Fibroblast of peridontal ligament (primary cell): Measurements from ENCODE around the gene GABBR1.

Source experiments
- DNase-seq: peaks from one replicate; pipeline ENCODE4 v3.0.0-alpha.2; 2010; ENCODE audit errors: extremely low read depth

Gene GABBR1

DNA sequence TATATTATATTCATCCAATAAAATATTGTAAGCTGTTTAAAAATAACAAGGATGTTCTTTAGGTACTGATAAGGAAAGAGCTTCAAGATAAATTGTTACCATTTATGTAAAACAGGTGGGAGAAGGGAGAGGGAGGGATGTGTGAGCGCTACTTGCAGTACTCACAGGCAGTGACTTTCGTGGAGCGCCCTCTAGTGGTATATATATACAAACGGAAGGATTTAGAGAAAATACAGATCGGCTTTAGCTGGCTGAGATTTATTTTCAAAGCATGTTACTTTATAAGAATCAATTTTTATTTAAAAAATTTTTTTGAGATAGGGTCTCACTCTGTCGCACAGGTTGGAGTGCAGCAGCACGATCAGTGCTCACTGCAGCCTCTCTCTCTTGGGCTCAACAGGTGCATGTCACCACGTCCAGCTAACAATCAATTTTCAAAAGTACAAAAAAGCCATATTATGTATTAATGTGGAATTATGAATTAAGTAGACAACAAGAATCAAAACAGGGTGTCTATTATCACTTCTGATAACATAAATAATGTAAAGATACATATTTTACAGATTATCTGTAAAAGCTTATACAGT lies 20.6 kb upstream of the GABBR1 start:
- DNase-seq = peak; percentile 80

GRCh38 chr6:29652198-29652584 lies 19.2 kb upstream of the GABBR1 start:
- DNase-seq = no peak

- peak; percentile 54 for DNase-seq
These were observed 18.6 kb upstream of the GABBR1 start for GRCh38 chr6:29651413-29652197.

- DNase-seq = peak; percentile 98
These were observed 17.0 kb upstream of the GABBR1 start for GRCh38 chr6:29649701-29650673.

GRCh38 chr6:29647927-29648642 lies 15.1 kb upstream of the GABBR1 start:
- peak; percentile 63 for DNase-seq

DNA sequence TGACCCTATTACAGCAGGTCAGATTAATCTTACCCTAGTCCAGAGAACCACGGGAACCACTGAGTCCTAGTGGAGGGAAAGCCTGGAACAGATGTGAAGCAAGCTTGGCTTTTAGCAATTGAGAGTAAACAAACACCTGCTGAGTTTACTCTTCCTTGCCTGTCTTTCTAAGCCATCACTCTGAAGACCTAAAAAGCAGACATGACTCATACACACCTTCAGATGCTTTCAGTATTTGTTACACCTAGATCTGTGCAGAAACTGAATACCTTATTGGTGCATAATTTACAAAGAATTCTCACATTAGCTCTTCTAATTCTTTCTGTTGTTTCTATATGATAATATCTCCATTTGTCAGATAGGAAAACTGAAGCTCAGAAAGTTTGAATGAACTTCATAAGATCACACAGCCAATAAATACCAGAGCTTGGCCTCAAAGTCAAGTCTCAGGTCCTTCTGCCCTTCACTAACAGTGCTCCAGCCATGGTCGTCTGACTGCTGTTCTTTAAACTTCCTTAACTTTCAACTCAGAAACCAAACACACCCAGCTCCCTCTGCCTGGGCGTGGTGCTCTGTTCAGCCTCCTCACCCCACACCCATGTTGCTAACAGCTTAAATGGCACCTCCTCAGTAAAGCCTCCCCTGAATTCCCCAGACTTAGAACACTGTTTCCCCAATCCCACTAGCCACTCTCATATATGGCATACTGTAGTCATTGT lies 8.6 kb upstream of the GABBR1 start:
- DNase-seq = no peak

DNA sequence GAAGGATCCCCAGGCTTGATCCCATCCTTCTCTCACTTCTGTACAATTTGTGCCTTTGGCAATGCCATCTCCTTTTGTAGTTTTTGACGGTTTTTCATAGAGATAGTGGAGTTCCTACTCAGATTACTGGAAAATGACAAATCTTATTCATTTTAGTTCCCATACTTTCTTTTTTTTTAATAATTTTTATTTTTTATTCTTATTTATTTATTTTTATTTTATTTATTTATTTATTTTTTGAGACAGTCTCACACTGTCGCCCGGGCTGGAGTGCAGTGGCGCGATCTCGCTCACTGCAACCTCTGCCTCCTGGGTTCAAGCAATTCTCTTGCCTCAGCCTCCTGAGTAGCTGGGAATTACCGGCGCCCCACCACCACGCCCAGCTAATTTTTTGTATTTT lies 4.3 kb upstream of the GABBR1 start:
- no peak for DNase-seq

DNA sequence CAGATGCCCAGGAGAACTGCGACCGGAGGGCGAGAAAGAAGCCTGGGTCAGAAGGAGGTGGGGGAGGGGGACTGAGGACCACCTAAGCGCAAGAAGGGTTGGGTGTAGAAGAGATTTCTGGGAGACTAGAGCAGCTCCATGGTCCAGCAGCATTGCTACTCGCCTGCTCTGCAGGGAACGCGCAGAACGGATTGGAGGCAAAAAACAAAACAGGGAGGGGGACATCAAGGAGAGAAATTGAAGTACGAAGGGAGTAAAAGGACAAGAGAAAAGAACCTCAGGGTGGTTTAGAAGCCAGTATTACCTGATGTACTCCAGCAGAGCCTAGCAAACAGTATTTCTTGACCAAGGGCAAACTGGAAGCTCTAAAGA lies 537 bp upstream of the GABBR1 start:
- peak; percentile 17 for DNase-seq

DNA sequence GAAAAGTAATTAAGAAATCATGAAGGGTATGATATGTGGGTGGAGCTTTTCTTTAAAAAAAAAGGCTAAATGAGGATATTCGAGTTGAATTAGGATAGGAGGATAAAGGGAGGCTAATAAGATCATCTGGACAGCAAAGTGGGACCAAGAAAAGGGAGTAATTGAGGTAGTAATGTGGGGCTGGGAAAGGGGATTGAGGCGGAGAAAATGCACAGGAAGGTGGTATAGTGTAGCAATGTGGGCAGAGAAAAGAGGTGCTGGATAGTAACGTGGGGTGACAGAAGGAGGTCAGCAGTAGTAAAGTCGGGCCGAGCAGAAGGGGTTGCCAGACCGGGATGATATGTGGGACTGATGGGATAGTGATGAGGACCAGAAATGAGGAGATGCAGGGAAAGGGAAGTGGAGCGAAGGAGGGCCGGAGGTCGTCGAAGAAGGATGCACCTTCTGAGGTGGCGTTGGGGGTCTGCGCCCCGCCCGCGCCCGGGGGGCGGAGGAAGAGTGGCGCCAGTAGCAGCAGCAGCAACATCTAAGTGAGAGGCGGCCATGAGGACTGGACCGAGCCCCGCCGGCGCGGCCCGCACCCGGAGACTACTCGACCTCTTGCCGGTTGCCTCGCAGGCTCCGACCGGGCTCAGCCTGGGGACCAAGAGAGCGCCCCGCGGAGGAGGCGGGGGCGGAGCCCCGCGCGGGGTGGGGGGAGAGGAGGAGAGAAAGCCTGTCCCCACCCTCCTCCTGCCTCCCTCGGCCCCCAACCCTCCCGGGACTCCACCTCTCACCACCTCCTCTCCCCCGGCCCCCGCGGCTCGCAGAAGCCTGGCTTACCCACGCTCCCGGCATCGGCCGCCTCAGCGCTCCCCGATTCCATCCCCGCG lies 887 bp downstream of the GABBR1 start:
- peak; percentile 46 for DNase-seq

DNA sequence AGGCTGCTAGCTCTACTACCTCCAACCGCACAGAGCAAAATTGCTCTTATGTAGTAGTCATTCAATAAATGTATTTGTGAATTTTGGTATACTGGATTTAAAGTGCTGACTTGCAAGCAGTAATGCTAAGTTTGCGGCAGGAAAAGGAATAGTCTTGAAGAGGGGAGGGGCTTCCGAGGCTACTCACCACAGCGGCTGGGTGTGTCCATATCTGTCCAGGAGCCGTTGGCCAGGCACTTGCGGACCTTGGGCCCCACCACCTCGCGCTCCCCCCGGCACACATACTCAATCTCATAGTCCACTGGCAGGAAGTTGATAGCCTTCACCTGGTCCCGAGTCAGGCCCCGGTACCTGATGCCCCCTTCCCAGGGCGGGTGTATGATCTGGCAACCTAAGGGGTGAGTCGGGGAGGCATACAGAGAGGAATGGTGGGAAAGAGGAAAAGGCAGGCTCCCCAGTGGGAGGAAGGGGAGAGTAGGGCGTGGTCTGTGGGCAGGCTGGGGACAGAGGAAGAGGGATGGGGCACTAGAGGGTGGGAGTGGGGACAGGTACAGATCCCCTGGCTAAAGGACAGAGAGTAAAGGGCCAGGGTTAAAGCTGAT lies 1.7 kb downstream of the GABBR1 start:
- DNase-seq = no peak

- DNase-seq = no peak
These were observed 2.7 kb downstream of the GABBR1 start for GRCh38 chr6:29630315-29630714.

- DNase-seq = no peak
These were observed 3.4 kb downstream of the GABBR1 start for GRCh38 chr6:29629571-29629970.

GRCh38 chr6:29628419-29629281 lies 4.3 kb downstream of the GABBR1 start:
- DNase-seq = peak; percentile 55

- DNase-seq = peak; percentile 75
These were observed 5.1 kb downstream of the GABBR1 start for GRCh38 chr6:29627755-29628418.

- no peak for DNase-seq
These were observed 5.8 kb downstream of the GABBR1 start for GRCh38 chr6:29626948-29627754.

- no peak for DNase-seq
These were observed 7.5 kb downstream of the GABBR1 start for GRCh38 chr6:29625337-29625930.

DNA sequence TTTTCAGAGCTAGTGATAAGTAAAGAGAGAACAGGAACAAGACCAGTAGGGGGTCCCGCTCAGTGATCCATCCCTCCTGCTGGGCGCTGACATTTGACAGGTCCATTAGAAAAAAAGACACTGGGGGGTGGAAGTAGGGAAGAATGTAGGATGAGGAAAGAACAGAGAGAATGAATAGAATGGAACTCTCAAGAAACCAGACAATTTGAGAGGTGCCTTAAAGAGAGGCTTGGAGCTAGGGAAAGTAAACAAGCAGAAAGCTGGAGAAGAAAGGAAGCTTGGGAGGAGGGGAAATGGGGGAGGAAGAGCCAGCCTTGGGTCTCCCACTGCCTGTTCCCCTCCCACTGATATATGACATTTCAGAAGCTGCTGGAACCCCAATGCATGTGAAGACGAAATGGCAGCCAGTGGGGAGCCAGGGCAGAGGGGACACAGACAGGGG lies 8.4 kb downstream of the GABBR1 start:
- DNase-seq = no peak
